Measurements from ENCODE around the gene GADD45B. TPM values are rescaled to one million over a fixed set of nuclear protein-coding genes. Genes with fewer than 3 reads are reported as not detected.
A peak's percentile ranks its signal among the peaks of the same experiment; 100 is the strongest.

Gene GADD45B
- total and polyA plus RNA-seq, 10 of the 15 experiments (the other 5 are each of a cell fraction or from before 2014, with no cell fraction given): 2.4 to 180 (median 91.1) TPM

DNA sequence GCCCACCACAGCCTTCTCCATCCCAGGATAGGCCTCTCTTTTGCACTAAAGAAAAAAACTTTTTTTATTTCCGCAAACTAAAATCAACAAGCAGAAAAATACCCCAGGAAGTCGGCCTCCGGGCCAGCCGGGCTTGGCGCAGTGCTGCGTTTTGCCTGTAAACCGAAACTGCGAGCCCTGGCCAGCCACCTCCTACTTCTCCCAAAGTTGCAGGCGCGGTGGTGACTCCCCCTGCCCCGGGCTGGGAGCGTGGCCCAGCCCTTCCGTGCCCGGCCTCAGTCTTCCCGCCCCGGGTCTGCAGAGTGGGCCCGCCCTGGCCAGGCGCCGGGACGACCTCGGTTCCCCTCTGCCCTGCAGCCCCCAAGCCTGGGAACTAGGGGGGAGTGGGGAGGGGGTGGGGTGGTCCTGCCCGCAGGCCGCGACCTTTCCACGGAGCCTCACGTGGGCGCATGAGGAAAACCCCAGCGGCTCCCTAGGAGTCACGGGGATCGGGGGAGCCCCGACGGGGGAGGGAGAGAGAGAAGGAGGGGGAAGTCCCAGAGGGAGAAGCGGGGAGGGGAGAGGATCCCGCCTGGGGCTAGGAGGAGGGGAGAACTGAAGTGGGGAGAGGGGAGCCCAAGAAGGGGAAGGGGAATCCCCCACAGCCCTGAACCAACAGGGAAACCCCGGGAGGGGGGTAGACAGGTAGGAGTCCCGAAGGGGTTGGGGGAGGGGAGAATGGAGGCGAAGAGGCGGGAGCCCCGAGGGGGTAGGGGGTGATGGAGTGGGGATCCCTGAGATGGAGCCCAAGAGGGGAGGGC lies 3.0 kb downstream of the GADD45B start (continued):
- TF ChIP-seq, protein P1, sequence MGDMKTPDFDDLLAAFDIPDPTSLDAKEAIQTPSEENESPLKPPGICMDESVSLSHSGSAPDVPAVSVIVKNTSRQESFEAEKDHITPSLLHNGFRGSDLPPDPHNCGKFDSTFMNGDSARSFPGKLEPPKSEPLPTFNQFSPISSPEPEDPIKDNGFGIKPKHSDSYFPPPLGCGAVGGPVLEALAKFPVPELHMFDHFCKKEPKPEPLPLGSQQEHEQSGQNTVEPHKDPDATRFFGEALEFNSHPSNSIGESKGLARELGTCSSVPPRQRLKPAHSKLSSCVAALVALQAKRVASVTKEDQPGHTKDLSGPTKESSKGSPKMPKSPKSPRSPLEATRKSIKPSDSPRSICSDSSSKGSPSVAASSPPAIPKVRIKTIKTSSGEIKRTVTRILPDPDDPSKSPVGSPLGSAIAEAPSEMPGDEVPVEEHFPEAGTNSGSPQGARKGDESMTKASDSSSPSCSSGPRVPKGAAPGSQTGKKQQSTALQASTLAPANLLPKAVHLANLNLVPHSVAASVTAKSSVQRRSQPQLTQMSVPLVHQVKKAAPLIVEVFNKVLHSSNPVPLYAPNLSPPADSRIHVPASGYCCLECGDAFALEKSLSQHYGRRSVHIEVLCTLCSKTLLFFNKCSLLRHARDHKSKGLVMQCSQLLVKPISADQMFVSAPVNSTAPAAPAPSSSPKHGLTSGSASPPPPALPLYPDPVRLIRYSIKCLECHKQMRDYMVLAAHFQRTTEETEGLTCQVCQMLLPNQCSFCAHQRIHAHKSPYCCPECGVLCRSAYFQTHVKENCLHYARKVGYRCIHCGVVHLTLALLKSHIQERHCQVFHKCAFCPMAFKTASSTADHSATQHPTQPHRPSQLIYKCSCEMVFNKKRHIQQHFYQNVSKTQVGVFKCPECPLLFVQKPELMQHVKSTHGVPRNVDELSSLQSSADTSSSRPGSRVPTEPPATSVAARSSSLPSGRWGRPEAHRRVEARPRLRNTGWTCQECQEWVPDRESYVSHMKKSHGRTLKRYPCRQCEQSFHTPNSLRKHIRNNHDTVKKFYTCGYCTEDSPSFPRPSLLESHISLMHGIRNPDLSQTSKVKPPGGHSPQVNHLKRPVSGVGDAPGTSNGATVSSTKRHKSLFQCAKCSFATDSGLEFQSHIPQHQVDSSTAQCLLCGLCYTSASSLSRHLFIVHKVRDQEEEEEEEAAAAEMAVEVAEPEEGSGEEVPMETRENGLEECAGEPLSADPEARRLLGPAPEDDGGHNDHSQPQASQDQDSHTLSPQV (IDR thresholded peaks at IDR 0.05): no peak
- TF ChIP-seq POU2F2 (IDR thresholded peaks at IDR 0.05; ENCODE audit: borderline replicate concordance, low read depth, low read length) (no peak; the same call in 2 of the 3 replicates), TBL1XR1 (IDR thresholded peaks at IDR 0.05; ENCODE audit: low read depth, low read length) (peak; percentile 93), MTA2 (IDR thresholded peaks at IDR 0.05; ENCODE audit: low read depth) (peak; percentile 72), ZZZ3 (IDR thresholded peaks at IDR 0.05; ENCODE audit: control insufficient read depth, insufficient read length, low read depth) (no peak), SMARCA5 (IDR thresholded peaks at IDR 0.05) (peak; percentile 72), TCF3 (IDR thresholded peaks at IDR 0.05; ENCODE audit: borderline replicate concordance, insufficient read depth, low read depth, low read length) (no peak), SUZ12 (IDR thresholded peaks at IDR 0.05; ENCODE audit: unreplicated experiment) (no peak), RUNX3 (IDR thresholded peaks at IDR 0.05; ENCODE audit: low read length) (peak; percentile 34), ZNF217 (IDR thresholded peaks at IDR 0.05) (peak; percentile 53; the same call in 1 of the 2 replicates), NBN (IDR thresholded peaks at IDR 0.05) (peak; percentile 95), ZNF207 (IDR thresholded peaks at IDR 0.05; ENCODE audit: borderline replicate concordance) (no peak), IRF4 (IDR thresholded peaks at IDR 0.05; ENCODE audit: low read depth, low read length) (peak; percentile 41; the same call in 1 of the 2 replicates), ETV6 (conservative IDR thresholded peaks at IDR 0.05 in 1 of 2, IDR thresholded peaks at IDR 0.05 in 1 of 2; ENCODE audit: borderline replicate concordance in 1 of 2, low read depth in 1 of 2) (no peak; a peak in 1 of 4 replicates), MXI1 (IDR thresholded peaks at IDR 0.05; ENCODE audit: low read depth, low read length) (no peak), RELA (IDR thresholded peaks at IDR 0.05; ENCODE audit: borderline replicate concordance, partially characterized antibody) (peak; percentile 92), LARP7 (IDR thresholded peaks at IDR 0.05) (0 out of 2 replicates have a peak, but pooled peaks have one; percentile 13)
- TF ChIP-seq, protein P2, sequence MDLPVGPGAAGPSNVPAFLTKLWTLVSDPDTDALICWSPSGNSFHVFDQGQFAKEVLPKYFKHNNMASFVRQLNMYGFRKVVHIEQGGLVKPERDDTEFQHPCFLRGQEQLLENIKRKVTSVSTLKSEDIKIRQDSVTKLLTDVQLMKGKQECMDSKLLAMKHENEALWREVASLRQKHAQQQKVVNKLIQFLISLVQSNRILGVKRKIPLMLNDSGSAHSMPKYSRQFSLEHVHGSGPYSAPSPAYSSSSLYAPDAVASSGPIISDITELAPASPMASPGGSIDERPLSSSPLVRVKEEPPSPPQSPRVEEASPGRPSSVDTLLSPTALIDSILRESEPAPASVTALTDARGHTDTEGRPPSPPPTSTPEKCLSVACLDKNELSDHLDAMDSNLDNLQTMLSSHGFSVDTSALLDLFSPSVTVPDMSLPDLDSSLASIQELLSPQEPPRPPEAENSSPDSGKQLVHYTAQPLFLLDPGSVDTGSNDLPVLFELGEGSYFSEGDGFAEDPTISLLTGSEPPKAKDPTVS (IDR thresholded peaks at IDR 0.05; ENCODE audit: low read depth, low read length): 0 out of 2 replicates have a peak, but pooled peaks have one; percentile 52
- TF ChIP-seq, protein P3, sequence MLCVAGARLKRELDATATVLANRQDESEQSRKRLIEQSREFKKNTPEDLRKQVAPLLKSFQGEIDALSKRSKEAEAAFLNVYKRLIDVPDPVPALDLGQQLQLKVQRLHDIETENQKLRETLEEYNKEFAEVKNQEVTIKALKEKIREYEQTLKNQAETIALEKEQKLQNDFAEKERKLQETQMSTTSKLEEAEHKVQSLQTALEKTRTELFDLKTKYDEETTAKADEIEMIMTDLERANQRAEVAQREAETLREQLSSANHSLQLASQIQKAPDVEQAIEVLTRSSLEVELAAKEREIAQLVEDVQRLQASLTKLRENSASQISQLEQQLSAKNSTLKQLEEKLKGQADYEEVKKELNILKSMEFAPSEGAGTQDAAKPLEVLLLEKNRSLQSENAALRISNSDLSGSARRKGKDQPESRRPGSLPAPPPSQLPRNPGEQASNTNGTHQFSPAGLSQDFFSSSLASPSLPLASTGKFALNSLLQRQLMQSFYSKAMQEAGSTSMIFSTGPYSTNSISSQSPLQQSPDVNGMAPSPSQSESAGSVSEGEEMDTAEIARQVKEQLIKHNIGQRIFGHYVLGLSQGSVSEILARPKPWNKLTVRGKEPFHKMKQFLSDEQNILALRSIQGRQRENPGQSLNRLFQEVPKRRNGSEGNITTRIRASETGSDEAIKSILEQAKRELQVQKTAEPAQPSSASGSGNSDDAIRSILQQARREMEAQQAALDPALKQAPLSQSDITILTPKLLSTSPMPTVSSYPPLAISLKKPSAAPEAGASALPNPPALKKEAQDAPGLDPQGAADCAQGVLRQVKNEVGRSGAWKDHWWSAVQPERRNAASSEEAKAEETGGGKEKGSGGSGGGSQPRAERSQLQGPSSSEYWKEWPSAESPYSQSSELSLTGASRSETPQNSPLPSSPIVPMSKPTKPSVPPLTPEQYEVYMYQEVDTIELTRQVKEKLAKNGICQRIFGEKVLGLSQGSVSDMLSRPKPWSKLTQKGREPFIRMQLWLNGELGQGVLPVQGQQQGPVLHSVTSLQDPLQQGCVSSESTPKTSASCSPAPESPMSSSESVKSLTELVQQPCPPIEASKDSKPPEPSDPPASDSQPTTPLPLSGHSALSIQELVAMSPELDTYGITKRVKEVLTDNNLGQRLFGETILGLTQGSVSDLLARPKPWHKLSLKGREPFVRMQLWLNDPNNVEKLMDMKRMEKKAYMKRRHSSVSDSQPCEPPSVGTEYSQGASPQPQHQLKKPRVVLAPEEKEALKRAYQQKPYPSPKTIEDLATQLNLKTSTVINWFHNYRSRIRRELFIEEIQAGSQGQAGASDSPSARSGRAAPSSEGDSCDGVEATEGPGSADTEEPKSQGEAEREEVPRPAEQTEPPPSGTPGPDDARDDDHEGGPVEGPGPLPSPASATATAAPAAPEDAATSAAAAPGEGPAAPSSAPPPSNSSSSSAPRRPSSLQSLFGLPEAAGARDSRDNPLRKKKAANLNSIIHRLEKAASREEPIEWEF (IDR thresholded peaks at IDR 0.05; ENCODE audit: insufficient replicate concordance, low read depth, low read length): no peak
